Neural progenitor cell (in vitro differentiated cells): ENCODE results near the gene PLA2G4E. TPM values are rescaled to one million over a fixed set of nuclear protein-coding genes. Genes with fewer than 3 reads are reported as not detected.

Experiments used
- DNase-seq: peaks from one replicate; pipeline ENCODE4 v3.0.0-alpha.2; 2016; ENCODE audit warnings: low spot score
- H2AFZ ChIP-seq: fragments of 200-600 bp; sonication (generic); replicated peaks from 2 replicates; pipeline ENCODE4 v1.6.1; 2016; ENCODE audit warnings: antibody characterized with exemption
- H3F3A ChIP-seq: fragments of 200-600 bp; sonication (generic); 2 replicates; pipeline ENCODE4 v1.6.1; 2016; ENCODE audit warnings: antibody characterized with exemption, low read depth
- H3K27ac ChIP-seq: fragments of 200-600 bp; sonication (generic); 2 replicates; pipeline ENCODE4 v1.5.1; 2016; ENCODE audit warnings: mild to moderate bottlenecking
- H3K27me3 ChIP-seq: fragments of 200-600 bp; sonication (generic); 2 replicates; pipeline ENCODE4 v1.6.1; 2016; ENCODE audit warnings: mild to moderate bottlenecking, moderate library complexity
- H3K36me3 ChIP-seq: fragments of 200-600 bp; sonication (generic); 2 replicates; pipeline ENCODE4 v1.5.1; 2016
- H3K4me1 ChIP-seq: fragments of 200-600 bp; sonication (generic); 2 replicates; pipeline ENCODE4 v1.6.1; 2016; ENCODE audit warnings: mixed run types
- H3K4me2 ChIP-seq: fragments of 200-600 bp; sonication (generic); 2 replicates; pipeline ENCODE4 v1.6.1; 2016
- H3K4me3 ChIP-seq: fragments of 200-600 bp; sonication (generic); 2 replicates; pipeline ENCODE4 v1.5.1; 2016
- H3K79me2 ChIP-seq: fragments of 200-600 bp; sonication (generic); 2 replicates; pipeline ENCODE4 v1.6.1; 2016; ENCODE audit warnings: low read depth
- H3K9ac ChIP-seq: fragments of 200-600 bp; sonication (generic); 2 replicates; pipeline ENCODE4 v1.6.1; 2016
- H3K9me3 ChIP-seq: fragments of 200-600 bp; sonication (generic); 2 replicates; pipeline ENCODE4 v1.5.1; 2016; ENCODE audit warnings: low read depth
- H4K20me1 ChIP-seq: fragments of 200-600 bp; sonication (generic); 2 replicates; pipeline ENCODE4 v1.6.1; 2016; ENCODE audit warnings: low read depth
- H3K27ac Mint-ChIP-seq: 3 replicates; pipeline ENCODE4 v1.8.0; 2021; ENCODE audit warnings: mixed read lengths
- H3K27me3 Mint-ChIP-seq: 2 replicates; pipeline ENCODE4 v1.8.0; 2022; ENCODE audit warnings: low read depth, mild to moderate bottlenecking, inconsistent platforms, moderate library complexity, mixed read lengths; ENCODE audit not compliant: insufficient read depth
- H3K36me3 Mint-ChIP-seq: 3 replicates; pipeline ENCODE4 v1.8.0; 2021; ENCODE audit warnings: mixed read lengths
- H3K4me1 Mint-ChIP-seq: 3 replicates; pipeline ENCODE4 v1.8.0; 2021; ENCODE audit warnings: mixed read lengths
- H3K4me3 Mint-ChIP-seq: 3 replicates; pipeline ENCODE4 v1.8.0; 2021; ENCODE audit warnings: mild to moderate bottlenecking, moderate library complexity, mixed read lengths
- H3K9me3 Mint-ChIP-seq: 3 replicates; pipeline ENCODE4 v1.8.0; 2020; ENCODE audit warnings: mixed read lengths
- EZH2 ChIP-seq: fragments of 200-600 bp; sonication (generic); IDR thresholded peaks from 2 replicates; pipeline ENCODE4 v1.6.1; 2017; ENCODE audit warnings: antibody characterized with exemption, mild to moderate bottlenecking, moderate library complexity
- EZH2phosphoT487 ChIP-seq: fragments of 200-600 bp; sonication (generic); IDR thresholded peaks from 2 replicates; pipeline ENCODE4 v1.6.1; 2017; ENCODE audit warnings: antibody characterized with exemption
- total RNA-seq: library from RNA; depleted of rRNA; stranded (reverse); fragments of >200 nt; gene quantifications from 2 replicates; pipeline ENCODE4 v1.2.3, GENCODE V29; 2015; ENCODE audit warnings: low replicate concordance
- TF ChIP-seq, protein P1 (sequence below): fragments of 200-600 bp; sonication (generic); IDR thresholded peaks from 2 replicates; pipeline ENCODE4 v1.5.1; 2017; ENCODE audit warnings: antibody characterized with exemption, mild to moderate bottlenecking

Gene PLA2G4E
- total RNA-seq, 1 donor from 2014 or later, result not detected

DNA sequence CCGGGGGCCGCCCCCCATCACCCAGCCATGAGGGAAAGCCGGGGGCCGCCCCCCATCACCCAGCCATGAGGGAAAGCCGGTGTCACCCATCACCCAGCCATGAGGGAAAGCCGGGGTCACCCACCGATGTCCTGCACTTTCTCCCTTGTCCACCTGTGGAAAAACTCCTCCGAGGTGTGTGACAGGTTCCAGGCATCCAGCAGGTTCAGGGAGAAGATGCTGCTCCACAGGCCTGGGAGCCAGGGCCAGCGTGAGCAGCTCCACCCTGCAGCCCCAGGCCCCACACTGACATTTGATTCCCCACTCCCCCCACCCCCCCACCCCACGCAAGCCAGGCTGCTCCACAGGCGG is 32.9 kb downstream of the PLA2G4E start:
- peaks cover 17% of the 10 kb centered on the region for H3K4me1 Mint-ChIP-seq
- no peak overlapping the region for H3K4me3 Mint-ChIP-seq
- H3K9me3 ChIP-seq, result no peaks in the 10 kb centered on the region
- no peaks in the 10 kb centered on the region for H3K27me3 ChIP-seq
- no peak overlapping the region for H3K27ac ChIP-seq
- H3K9ac ChIP-seq, result no peak overlapping the region
- no peak overlapping the region for H3K27ac Mint-ChIP-seq
- H3K36me3 Mint-ChIP-seq, result no peaks in the 10 kb centered on the region
- no peaks in the 10 kb centered on the region for H3F3A ChIP-seq
- no peak overlapping the region for H3K4me3 ChIP-seq
- no peaks in the 10 kb centered on the region for H4K20me1 ChIP-seq
- H2AFZ ChIP-seq, result no peak overlapping the region
- H3K4me1 ChIP-seq, result peaks cover 9% of the 10 kb centered on the region
- TF ChIP-seq EZH2phosphoT487 (no peak), EZH2 (no peak)
- TF ChIP-seq, protein P1, sequence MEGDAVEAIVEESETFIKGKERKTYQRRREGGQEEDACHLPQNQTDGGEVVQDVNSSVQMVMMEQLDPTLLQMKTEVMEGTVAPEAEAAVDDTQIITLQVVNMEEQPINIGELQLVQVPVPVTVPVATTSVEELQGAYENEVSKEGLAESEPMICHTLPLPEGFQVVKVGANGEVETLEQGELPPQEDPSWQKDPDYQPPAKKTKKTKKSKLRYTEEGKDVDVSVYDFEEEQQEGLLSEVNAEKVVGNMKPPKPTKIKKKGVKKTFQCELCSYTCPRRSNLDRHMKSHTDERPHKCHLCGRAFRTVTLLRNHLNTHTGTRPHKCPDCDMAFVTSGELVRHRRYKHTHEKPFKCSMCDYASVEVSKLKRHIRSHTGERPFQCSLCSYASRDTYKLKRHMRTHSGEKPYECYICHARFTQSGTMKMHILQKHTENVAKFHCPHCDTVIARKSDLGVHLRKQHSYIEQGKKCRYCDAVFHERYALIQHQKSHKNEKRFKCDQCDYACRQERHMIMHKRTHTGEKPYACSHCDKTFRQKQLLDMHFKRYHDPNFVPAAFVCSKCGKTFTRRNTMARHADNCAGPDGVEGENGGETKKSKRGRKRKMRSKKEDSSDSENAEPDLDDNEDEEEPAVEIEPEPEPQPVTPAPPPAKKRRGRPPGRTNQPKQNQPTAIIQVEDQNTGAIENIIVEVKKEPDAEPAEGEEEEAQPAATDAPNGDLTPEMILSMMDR, result no peak
- no peak for DNase-seq
- peaks cover 8% of the 10 kb centered on the region for H3K27me3 Mint-ChIP-seq
- H3K79me2 ChIP-seq, result no peaks in the 10 kb centered on the region
- H3K4me2 ChIP-seq, result no peak overlapping the region
- H3K9me3 Mint-ChIP-seq, result no peaks in the 10 kb centered on the region
- no peaks in the 10 kb centered on the region for H3K36me3 ChIP-seq

DNA sequence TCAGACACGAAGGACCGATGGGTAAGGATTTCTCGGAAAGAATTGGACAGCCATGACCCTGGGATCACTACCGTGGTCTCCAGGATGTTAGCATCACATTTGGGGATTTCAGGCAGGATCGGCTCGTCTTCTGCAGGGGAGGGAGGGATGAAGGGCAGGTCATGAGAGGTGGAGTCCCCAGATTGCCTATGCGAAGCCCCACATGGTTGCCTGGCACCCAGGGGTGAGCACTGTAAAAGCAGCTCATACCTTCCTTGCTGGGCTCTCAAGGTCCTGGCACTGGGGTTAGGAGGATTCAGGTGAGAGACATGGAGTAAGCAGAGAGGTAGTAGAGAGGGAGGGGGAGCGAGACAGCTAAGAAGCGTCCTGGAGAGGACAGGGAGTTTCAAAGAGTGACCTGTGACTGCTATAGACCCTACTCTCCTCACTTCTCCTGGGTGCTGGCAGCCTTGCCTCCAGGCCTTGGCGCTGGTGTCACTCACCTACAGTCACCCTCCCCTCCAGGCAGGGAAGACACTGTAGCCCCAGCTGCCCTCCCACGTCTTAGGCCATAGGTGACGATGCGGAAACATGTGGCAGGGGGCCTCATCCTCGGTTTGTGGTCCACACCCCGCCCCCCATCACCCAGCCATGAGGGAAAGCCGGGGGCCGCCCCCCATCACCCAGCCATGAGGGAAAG is 33.5 kb downstream of the PLA2G4E start:
- Mint-ChIP-seq H3K4me3 (no peak overlapping the region), H3K27ac (no peak overlapping the region), H3K27me3 (peaks cover 8% of the 10 kb centered on the region), H3K9me3 (no peaks in the 10 kb centered on the region), H3K4me1 (peaks cover 16% of the 10 kb centered on the region), H3K36me3 (no peaks in the 10 kb centered on the region)
- TF ChIP-seq EZH2 (no peak), EZH2phosphoT487 (no peak)
- TF ChIP-seq, protein P1, result no peak
- Histone ChIP-seq H3K79me2 (no peaks in the 10 kb centered on the region), H3K4me3 (no peak overlapping the region), H3K4me2 (no peak overlapping the region), H4K20me1 (no peaks in the 10 kb centered on the region), H3K4me1 (peaks cover 9% of the 10 kb centered on the region), H3F3A (no peaks in the 10 kb centered on the region), H3K9ac (no peak overlapping the region), H2AFZ (no peak overlapping the region), H3K9me3 (no peaks in the 10 kb centered on the region), H3K36me3 (no peaks in the 10 kb centered on the region), H3K27ac (no peak overlapping the region), H3K27me3 (no peaks in the 10 kb centered on the region)
- no peak for DNase-seq

DNA sequence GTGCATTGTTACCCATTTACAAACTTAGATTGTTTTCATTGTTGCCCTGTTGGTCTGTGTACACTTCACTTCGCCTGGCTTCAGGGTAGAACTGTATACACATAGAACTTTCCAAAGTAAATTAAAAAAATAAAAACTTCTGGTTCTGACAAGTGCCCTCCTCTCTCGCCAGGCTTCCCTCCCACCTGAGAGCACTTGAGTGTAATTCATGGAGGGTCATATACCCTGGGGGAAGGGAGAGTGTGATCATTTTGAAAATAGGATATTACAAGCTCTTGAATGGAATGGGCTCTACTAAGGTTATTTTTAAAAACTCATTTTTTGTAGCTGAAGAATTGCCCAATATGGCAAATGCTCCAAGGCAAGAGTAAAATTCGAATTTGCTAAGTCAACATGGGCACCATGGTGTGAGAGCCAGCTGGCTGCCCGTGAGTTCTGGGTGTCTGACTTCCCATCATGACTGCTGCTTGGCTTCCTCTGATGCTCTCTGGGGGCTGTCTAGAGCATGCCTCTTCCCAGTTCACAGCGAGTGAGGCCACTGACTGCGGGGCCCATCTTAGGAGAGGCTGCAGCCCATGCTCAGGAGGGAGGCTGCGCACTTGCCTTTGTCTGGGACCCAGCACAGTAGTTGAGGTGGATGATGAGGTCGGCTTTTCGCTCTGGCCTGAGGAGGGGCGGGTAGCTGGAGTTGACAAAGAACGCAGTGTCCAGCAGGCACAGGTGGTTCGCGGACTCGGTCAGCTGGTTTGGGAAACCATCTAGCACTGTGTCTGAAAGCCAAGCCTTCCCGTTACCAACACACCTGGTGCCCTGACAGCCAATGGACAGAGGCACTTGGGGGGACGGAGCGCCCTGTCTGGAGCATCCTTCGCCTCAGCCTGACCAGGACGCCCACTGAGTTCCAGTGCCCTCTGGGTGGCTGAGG is 35.3 kb downstream of the PLA2G4E start:
- H4K20me1 ChIP-seq, result no peaks in the 10 kb centered on the region
- H3K27ac Mint-ChIP-seq, result no peak overlapping the region
- DNase-seq, result no peak

More for the DNA sequence above, 35.3 kb downstream of the PLA2G4E start:
- no peak overlapping the region for H3K27ac ChIP-seq
- Mint-ChIP-seq H3K9me3 (no peaks in the 10 kb centered on the region), H3K4me1 (peaks cover 8% of the 10 kb centered on the region), H3K4me3 (no peak overlapping the region), H3K27me3 (peaks cover 12% of the 10 kb centered on the region), H3K36me3 (no peaks in the 10 kb centered on the region)
- TF ChIP-seq, protein P1, result no peak
- TF ChIP-seq EZH2, result no peak
- no peak for TF ChIP-seq EZH2phosphoT487
- no peaks in the 10 kb centered on the region for H3K27me3 ChIP-seq
- no peaks in the 10 kb centered on the region for H3K79me2 ChIP-seq
- H3K36me3 ChIP-seq, result no peaks in the 10 kb centered on the region
- H3K9me3 ChIP-seq, result no peaks in the 10 kb centered on the region
- no peak overlapping the region for H3K9ac ChIP-seq
- H3F3A ChIP-seq, result no peaks in the 10 kb centered on the region
- H3K4me3 ChIP-seq, result no peak overlapping the region
- peaks cover 9% of the 10 kb centered on the region for H3K4me1 ChIP-seq
- H3K4me2 ChIP-seq, result no peak overlapping the region
- no peak overlapping the region for H2AFZ ChIP-seq
